ENCODE data around the gene SPDYC.

- TF ChIP-seq CTCF (IDR thresholded peaks at IDR 0.05) (no peak), POLR2AphosphoS5 (IDR thresholded peaks at IDR 0.05) (no peak), POLR2A (IDR thresholded peaks at IDR 0.05) (no peak)
Measured at GRCh38 chr11:65217441-65218423, 47.7 kb downstream of the SPDYC start.

All from breast epithelium (tissue), 3 donors.